Amniotic epithelial cell (primary cell): ENCODE results near the gene AMER2.

Experiments
- DNase-seq: peaks from one replicate; pipeline ENCODE4 v3.0.0-alpha.2; 2010; ENCODE audit warnings: low read depth

The AMER2 gene

GRCh38 chr13:25171517-25172302, at the start of gene AMER2:
Gene AMER2 (minus strand): TSS chr13:25172288. CDS start chr13:25171619, 669 bp downstream.
- peak; percentile 5 for DNase-seq

GRCh38 chr13:25218019-25218418, 45.9 kb upstream of the AMER2 start:
- DNase-seq = no peak

- DNase-seq = peak; percentile 86
These were observed 45.2 kb upstream of the AMER2 start for GRCh38 chr13:25217023-25217885.

- no peak for DNase-seq
These were observed 43.1 kb upstream of the AMER2 start for GRCh38 chr13:25215253-25215575.

GRCh38 chr13:25214491-25215252, 42.6 kb upstream of the AMER2 start:
- DNase-seq = peak; percentile 45

- no peak for DNase-seq
These were observed 41.6 kb upstream of the AMER2 start for GRCh38 chr13:25213715-25214114.

- DNase-seq = no peak
These were observed 38.9 kb upstream of the AMER2 start for GRCh38 chr13:25210842-25211569.

GRCh38 chr13:25207291-25207810, 35.3 kb upstream of the AMER2 start:
- DNase-seq = peak; percentile 6

- no peak for DNase-seq
These were observed 32.8 kb upstream of the AMER2 start for GRCh38 chr13:25204863-25205262.

- DNase-seq = no peak
These were observed 31.1 kb upstream of the AMER2 start for GRCh38 chr13:25203127-25203740.

GRCh38 chr13:25200783-25201182, 28.7 kb upstream of the AMER2 start:
- DNase-seq = peak; percentile 63

- DNase-seq = no peak
These were observed 26.6 kb upstream of the AMER2 start for GRCh38 chr13:25198647-25199046.

GRCh38 chr13:25196971-25197370, 24.9 kb upstream of the AMER2 start:
- no peak for DNase-seq

GRCh38 chr13:25192936-25193335, 20.8 kb upstream of the AMER2 start:
- DNase-seq = no peak

- no peak for DNase-seq
These were observed 20.4 kb upstream of the AMER2 start for GRCh38 chr13:25192489-25192888.

- no peak for DNase-seq
These were observed 20.0 kb upstream of the AMER2 start for GRCh38 chr13:25192052-25192451.

- no peak for DNase-seq
These were observed 18.7 kb upstream of the AMER2 start for GRCh38 chr13:25190771-25191170.

- DNase-seq = no peak
These were observed 18.2 kb upstream of the AMER2 start for GRCh38 chr13:25190256-25190655.

- DNase-seq = no peak
These were observed 15.5 kb upstream of the AMER2 start for GRCh38 chr13:25187596-25187995.

- no peak for DNase-seq
These were observed 14.1 kb upstream of the AMER2 start for GRCh38 chr13:25186187-25186586.

- no peak for DNase-seq
These were observed 9.5 kb upstream of the AMER2 start for GRCh38 chr13:25181597-25181996.
